Stimulated activated CD8-positive, alpha-beta memory T cell treated with anti-CD3 and anti-CD28 coated beads, Interleukin-15, amount 100 ng/mL, for 24 hours (primary cell): Measurements from ENCODE around the gene NHEJ1.

Experiments used
- DNase-seq: peaks from one replicate; pipeline ENCODE4 v3.0.0-alpha.2; 2020; ENCODE audit warnings: low read depth

NHEJ1 gene

DNA sequence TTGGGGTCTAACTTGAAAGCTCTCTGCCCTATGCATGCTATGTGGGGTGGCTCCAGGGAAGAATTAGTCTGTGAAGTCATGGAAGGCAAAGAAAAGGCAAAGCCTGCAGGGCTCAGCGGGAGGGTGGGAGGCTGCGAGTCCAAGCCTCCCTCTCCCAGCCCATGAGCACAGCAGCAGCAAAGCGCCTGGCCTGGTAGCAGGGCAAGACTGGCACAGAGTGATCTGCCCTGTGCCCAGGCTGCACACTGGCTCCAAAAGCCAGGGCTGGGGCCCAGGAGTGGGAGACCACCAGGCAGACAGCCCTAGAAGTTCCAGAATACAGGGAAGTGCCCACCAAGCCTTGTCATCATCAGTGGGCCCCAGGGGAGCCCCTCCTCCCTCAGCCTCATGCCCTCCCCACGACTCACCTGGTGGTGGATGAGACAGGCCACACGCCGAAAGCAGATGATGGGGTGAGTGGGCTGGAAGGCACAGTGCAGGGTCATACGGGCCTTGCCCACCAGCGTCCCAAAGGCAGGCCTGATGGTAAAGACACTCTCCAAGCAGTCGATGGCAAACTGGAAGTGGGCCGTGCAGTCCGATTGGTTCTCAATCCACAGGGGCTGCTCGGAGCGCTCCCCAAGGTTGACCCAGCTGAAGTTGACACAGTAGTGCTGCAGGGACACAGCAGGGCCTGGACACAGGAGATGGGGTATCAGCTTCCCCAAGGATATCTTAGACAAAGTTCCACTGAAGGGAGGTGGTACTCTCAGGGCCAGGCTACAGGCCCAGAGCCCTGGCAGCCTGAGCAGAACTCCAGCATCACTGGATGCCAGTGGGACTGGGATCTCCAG lies 131.4 kb downstream of the NHEJ1 start:
- no peak for DNase-seq

- DNase-seq = no peak
These were observed 132.5 kb downstream of the NHEJ1 start for GRCh38 chr2:219028141-219028540.

DNA sequence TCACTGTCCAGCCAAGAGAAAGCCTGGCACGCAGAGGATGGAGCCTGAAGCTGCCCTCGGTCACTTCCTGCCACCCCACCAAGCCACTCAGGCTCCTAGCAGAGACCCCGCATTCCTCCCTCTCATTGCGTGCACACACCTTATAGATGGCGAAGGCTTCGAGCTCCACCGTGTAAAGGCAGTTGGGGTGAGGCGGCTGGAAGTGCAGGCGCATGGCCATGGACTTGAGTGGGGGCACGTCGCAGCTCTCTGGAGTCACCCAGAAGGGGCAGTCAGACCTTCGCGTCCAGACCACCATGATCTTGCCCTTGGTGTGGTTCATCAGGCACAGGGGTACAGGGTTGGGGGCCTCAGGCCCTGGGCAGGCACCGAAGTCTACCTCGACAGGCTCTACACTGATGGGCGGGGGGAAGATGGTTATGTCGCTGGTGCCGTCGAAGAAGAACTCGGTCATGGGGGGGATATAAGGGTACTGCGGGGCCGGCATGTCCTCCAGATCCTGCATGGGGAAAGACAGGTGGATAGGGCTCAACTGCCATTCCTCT lies 133.0 kb downstream of the NHEJ1 start:
- no peak for DNase-seq

GRCh38 chr2:219026946-219027345 lies 133.7 kb downstream of the NHEJ1 start:
- DNase-seq = no peak

DNA sequence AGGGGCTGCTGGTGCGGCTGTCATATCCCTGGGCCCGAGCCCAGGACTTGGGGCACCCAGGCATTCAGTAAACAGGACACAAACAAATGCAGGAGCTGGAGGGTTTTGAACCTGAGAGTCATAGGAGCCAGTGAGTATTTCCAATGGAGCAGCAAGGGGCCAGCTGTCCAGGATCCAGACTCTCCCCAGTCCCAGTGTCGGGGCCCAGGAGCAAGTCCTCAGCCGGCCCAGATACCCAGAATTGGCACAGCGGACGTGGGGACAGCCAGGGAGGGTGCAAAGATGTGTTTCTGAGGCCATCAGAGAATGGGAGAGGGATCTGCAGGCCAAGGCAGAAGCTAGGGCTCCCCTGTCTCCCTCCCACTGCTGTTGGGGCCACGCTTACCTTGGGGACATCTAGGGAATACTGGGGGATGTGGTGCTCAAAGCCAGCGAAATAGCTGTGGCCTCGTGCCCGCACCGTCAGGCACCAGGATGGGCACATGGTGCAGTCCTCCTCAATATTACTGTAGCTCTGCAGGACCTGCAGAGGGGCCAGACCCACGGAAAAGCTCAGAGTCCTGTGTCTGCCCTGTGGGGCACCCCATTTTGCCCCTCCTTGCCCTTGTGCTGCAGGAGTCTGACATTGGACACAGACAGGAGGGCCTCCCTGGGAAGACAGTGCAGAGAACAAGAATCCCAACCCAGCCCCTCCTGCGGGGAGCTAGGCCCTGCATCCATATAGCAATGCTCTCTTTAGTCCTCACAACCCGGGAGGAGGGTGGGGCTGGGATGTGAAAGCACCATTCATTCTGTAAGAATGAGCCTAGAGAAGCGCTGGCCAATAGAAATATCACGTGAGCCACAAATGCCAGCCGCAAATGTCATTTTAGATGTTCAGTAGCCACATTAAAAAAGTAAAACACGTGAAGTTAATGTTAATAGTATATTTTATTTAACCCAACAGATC lies 134.7 kb downstream of the NHEJ1 start:
- no peak for DNase-seq
